Endodermal cell (in vitro differentiated cells): Measurements from ENCODE around the gene PDCD1LG2. TPM values are rescaled to one million over a fixed set of nuclear protein-coding genes. Genes with fewer than 3 reads are reported as not detected.

ENCODE experiments used
- DNase-seq: peaks from one replicate; pipeline ENCODE4 v3.0.0-alpha.2; 2017
- H3K27ac ChIP-seq: 2 replicates; pipeline ENCODE4 v1.5.1; 2013; ENCODE audit warnings: mild to moderate bottlenecking, low read depth, low read length, moderate library complexity
- H3K27me3 ChIP-seq: 2 replicates; pipeline ENCODE4 v1.6.1; 2013; ENCODE audit warnings: mild to moderate bottlenecking, low read length, moderate library complexity; ENCODE audit not compliant: insufficient read depth, control insufficient read depth, poor library complexity, severe bottlenecking
- H3K36me3 ChIP-seq: 2 replicates; pipeline ENCODE4 v1.7.0; 2013; ENCODE audit warnings: mild to moderate bottlenecking, low read length, moderate library complexity; ENCODE audit not compliant: control insufficient read depth, insufficient read depth
- H3K4me1 ChIP-seq: one replicate; pipeline ENCODE4 v1.7.0; 2013; ENCODE audit warnings: low read length; ENCODE audit not compliant: control insufficient read depth, insufficient read depth
- H3K4me3 ChIP-seq: 2 replicates; pipeline ENCODE4 v1.5.1; 2013; ENCODE audit warnings: mild to moderate bottlenecking, low read length, moderate library complexity
- H3K9ac ChIP-seq: 2 replicates; pipeline ENCODE4 v1.6.1; 2013; ENCODE audit warnings: mild to moderate bottlenecking, low read length, moderate library complexity; ENCODE audit not compliant: poor library complexity, severe bottlenecking; ENCODE audit errors: extremely low read depth
- H3K9me3 ChIP-seq: 2 replicates; pipeline ENCODE4 v1.6.1; 2013; ENCODE audit warnings: mild to moderate bottlenecking, low read length, moderate library complexity; ENCODE audit not compliant: control insufficient read depth
- H3K27ac Mint-ChIP-seq: 2 replicates; pipeline ENCODE4 v1.8.0; 2020; ENCODE audit warnings: mixed read lengths
- H3K27me3 Mint-ChIP-seq: 2 replicates; pipeline ENCODE4 v1.8.0; 2021; ENCODE audit warnings: mild to moderate bottlenecking, mixed read lengths; ENCODE audit not compliant: insufficient read depth
- H3K36me3 Mint-ChIP-seq: 2 replicates; pipeline ENCODE4 v1.8.0; 2020; ENCODE audit warnings: low read depth, mixed read lengths
- H3K4me1 Mint-ChIP-seq: 2 replicates; pipeline ENCODE4 v1.8.0; 2020; ENCODE audit warnings: mixed read lengths
- H3K4me3 Mint-ChIP-seq: 2 replicates; pipeline ENCODE4 v1.8.0; 2020; ENCODE audit warnings: mild to moderate bottlenecking, moderate library complexity, mixed read lengths
- H3K9me3 Mint-ChIP-seq: 2 replicates; pipeline ENCODE4 v1.8.0; 2020; ENCODE audit warnings: mild to moderate bottlenecking, mixed read lengths
- WGBS, 2 experiments: methylation state at CpG; one replicate each; pipeline versions ENCODE4 v1.1.5 to v1.1.7; 2013; ENCODE audit warnings: missing lambda C conversion rate in 2 of 2, mixed read lengths in 1 of 2; ENCODE audit not compliant: insufficient coverage in 1 of 2, insufficient read length in 1 of 2; 5-methylcytosine and 5-hydroxymethylcytosine counted together
- total RNA-seq, 2 donors: library from RNA; stranded (reverse); fragmentation: NEBNext Ultra II Directional in 1 of 2; extraction: Animal tissue kit (Norgen Biotek cat#: 25700) in 1 of 2; gene quantifications; 2 replicates in 1 of 2; 3 replicates in 1 of 2; pipeline ENCODE4 v1.2.1, GENCODE V29; 2021
- TF ChIP-seq, protein P1 (sequence below): fragments of 200-600 bp; sonication (generic); conservative IDR thresholded peaks from 2 replicates; pipeline ENCODE4 v1.5.0; 2021; ENCODE audit warnings: antibody characterized with exemption, mild to moderate bottlenecking

PDCD1LG2 gene
- total RNA-seq, 2 donors from 2014 or later: not detected

DNA sequence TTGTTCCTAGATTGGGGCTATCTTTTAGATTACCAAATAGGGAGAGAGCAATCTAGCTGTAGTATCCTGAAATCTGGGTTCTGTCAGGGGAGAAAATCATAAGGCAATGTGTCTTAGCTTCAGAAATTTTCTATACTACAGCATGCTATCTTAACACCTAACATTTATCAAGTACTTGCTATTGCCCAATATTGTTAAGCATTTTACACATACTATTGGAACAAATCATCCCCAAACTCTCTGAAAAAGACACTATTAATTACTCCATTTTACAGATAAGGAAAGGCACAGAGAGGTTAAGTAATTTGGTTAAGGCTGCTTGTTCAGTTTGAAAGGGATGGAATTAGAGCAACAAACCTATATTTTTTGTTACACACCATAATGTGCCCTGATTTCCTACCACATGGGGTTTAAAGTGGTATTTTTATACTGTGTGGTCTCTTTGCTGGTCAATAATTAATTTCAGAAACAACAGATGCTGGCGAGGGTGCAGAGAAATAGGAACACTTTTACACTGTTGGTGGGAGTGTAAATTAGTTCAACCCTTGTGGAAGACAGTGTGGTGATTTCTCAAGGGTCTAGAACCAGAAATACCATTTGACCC is 61.4 kb downstream of the PDCD1LG2 start:
- no peak for DNase-seq
- Histone ChIP-seq H3K4me1 (no peaks in the 10 kb centered on the region), H3K9me3 (no peaks in the 10 kb centered on the region), H3K36me3 (no peaks in the 10 kb centered on the region), H3K4me3 (no peak overlapping the region), H3K9ac (no peak overlapping the region), H3K27me3 (no peaks in the 10 kb centered on the region), H3K27ac (no peak overlapping the region)
- Mint-ChIP-seq H3K4me3 (no peak overlapping the region), H3K4me1 (peaks cover 10% of the 10 kb centered on the region), H3K27ac (no peak overlapping the region), H3K9me3 (peaks cover 3% of the 10 kb centered on the region), H3K36me3 (no peaks in the 10 kb centered on the region), H3K27me3 (no peaks in the 10 kb centered on the region)
- TF ChIP-seq, protein P1, sequence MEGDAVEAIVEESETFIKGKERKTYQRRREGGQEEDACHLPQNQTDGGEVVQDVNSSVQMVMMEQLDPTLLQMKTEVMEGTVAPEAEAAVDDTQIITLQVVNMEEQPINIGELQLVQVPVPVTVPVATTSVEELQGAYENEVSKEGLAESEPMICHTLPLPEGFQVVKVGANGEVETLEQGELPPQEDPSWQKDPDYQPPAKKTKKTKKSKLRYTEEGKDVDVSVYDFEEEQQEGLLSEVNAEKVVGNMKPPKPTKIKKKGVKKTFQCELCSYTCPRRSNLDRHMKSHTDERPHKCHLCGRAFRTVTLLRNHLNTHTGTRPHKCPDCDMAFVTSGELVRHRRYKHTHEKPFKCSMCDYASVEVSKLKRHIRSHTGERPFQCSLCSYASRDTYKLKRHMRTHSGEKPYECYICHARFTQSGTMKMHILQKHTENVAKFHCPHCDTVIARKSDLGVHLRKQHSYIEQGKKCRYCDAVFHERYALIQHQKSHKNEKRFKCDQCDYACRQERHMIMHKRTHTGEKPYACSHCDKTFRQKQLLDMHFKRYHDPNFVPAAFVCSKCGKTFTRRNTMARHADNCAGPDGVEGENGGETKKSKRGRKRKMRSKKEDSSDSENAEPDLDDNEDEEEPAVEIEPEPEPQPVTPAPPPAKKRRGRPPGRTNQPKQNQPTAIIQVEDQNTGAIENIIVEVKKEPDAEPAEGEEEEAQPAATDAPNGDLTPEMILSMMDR: no peak
- WGBS, 2 experiments: 92% methylated on average over 1 of the region's 1 CpG; no CpG with 5 or more reads in 1 of the 2 experiments

DNA sequence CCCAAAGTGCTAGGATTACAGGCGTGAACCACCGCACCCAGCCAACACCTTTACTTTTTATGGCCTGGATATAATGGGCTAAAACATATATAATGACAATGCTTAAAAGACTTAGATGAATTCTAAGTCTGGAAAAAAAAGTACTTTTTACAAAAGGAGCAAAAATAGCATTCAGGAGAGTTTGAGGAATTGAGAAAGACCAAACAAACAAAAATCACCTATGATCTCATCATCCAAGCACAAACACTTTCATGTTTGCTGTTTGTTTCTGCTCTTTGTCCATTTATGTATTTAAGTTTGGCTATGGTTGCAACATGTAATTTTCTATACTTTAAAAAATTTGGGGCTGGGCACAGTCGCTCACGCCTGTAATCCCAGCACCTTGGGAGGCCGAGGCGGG is 63.8 kb downstream of the PDCD1LG2 start:
- Mint-ChIP-seq H3K4me3 (no peak overlapping the region), H3K4me1 (peaks cover 2% of the 10 kb centered on the region), H3K27ac (no peak overlapping the region), H3K27me3 (no peaks in the 10 kb centered on the region), H3K9me3 (peaks cover 3% of the 10 kb centered on the region), H3K36me3 (no peaks in the 10 kb centered on the region)
- H3K36me3 ChIP-seq: no peaks in the 10 kb centered on the region
- H3K4me3 ChIP-seq: no peak overlapping the region
- no peaks in the 10 kb centered on the region for H3K27me3 ChIP-seq
- TF ChIP-seq, protein P1: no peak
- 89 to 100% methylated on average over 2 to 6 of the region's 6 CpGs for WGBS, 2 experiments
- DNase-seq: no peak
- no peaks in the 10 kb centered on the region for H3K4me1 ChIP-seq
- no peak overlapping the region for H3K27ac ChIP-seq
- H3K9ac ChIP-seq: no peak overlapping the region
- no peaks in the 10 kb centered on the region for H3K9me3 ChIP-seq

DNA sequence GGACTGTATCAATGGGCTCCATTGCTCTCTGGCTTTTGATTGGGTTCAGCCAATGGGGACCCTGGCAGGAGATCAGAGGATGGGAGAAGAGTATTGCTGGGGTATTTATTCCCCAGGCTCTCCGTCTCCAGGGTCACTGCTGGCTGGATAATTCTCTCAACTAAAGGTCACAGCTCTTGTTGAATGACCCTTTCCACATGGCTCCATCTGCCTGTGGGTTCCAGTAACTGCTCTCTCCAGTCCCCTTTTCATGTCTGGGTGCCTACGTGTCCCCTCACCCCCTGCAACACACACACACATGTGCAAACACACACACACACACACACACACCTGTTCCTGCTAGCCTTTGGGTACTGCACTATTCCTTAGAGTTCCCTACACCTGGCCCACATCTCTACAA is 64.7 kb downstream of the PDCD1LG2 start:
- H3K9me3 Mint-ChIP-seq: peaks cover 3% of the 10 kb centered on the region
- 87 to 100% methylated on average over 1 to 2 of the region's 2 CpGs for WGBS, 2 experiments
- no peaks in the 10 kb centered on the region for H3K36me3 ChIP-seq
- no peaks in the 10 kb centered on the region for H3K4me1 Mint-ChIP-seq
- H3K36me3 Mint-ChIP-seq: no peaks in the 10 kb centered on the region
- H3K27ac ChIP-seq: no peak overlapping the region
- H3K4me3 Mint-ChIP-seq: no peak overlapping the region
- no peak overlapping the region for H3K4me3 ChIP-seq
- H3K27me3 Mint-ChIP-seq: no peaks in the 10 kb centered on the region
- no peak overlapping the region for H3K27ac Mint-ChIP-seq
- no peaks in the 10 kb centered on the region for H3K9me3 ChIP-seq
- H3K27me3 ChIP-seq: no peaks in the 10 kb centered on the region
- peak; percentile 52 for DNase-seq
- H3K9ac ChIP-seq: no peak overlapping the region
- TF ChIP-seq, protein P1: peak; percentile 44
- no peaks in the 10 kb centered on the region for H3K4me1 ChIP-seq
